ENCODE data around the gene TUT7.

DNA sequence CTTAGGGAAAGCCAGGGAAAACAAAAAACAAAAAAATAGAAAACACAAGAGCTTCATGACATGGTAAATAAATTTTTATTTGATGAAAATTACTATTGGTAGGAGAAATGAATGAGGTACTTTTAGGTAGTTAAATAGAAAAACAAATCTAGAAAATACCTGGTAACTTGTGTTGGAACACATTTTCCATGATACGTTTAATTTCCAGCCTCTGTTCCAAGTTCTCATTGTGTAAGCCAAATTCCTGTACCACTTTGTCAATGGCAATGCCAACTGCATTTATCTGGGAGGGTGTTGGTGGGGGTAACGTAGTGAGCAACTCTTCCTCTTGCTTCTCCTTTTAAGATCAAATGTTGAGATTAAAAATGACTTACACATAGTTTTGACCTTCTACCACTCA lies 9.4 kb downstream of the TUT7 start:
- TF ChIP-seq, protein P1, sequence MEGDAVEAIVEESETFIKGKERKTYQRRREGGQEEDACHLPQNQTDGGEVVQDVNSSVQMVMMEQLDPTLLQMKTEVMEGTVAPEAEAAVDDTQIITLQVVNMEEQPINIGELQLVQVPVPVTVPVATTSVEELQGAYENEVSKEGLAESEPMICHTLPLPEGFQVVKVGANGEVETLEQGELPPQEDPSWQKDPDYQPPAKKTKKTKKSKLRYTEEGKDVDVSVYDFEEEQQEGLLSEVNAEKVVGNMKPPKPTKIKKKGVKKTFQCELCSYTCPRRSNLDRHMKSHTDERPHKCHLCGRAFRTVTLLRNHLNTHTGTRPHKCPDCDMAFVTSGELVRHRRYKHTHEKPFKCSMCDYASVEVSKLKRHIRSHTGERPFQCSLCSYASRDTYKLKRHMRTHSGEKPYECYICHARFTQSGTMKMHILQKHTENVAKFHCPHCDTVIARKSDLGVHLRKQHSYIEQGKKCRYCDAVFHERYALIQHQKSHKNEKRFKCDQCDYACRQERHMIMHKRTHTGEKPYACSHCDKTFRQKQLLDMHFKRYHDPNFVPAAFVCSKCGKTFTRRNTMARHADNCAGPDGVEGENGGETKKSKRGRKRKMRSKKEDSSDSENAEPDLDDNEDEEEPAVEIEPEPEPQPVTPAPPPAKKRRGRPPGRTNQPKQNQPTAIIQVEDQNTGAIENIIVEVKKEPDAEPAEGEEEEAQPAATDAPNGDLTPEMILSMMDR (IDR thresholded peaks at IDR 0.05; ENCODE audit: poor library complexity, severe bottlenecking) = no peak
- TF ChIP-seq EP300 (conservative IDR thresholded peaks at IDR 0.05; ENCODE audit: poor library complexity, severe bottlenecking) (no peak), MXI1 (conservative IDR thresholded peaks at IDR 0.05; ENCODE audit: poor library complexity, severe bottlenecking) (no peak), POLR2AphosphoS5 (IDR thresholded peaks at IDR 0.05) (no peak), SMC3 (conservative IDR thresholded peaks at IDR 0.05; ENCODE audit: poor library complexity) (no peak), RAD21 (conservative IDR thresholded peaks at IDR 0.05) (no peak)
